ENCODE results near the gene PARL. TPM values are rescaled to one million over a fixed set of nuclear protein-coding genes. Genes with fewer than 3 reads are reported as not detected.

The PARL gene
- total and polyA plus RNA-seq, 10 of the 15 experiments (the other 5 are each of a cell fraction or from before 2014, with no cell fraction given): 49.7 to 113 (median 77.2) TPM

DNA sequence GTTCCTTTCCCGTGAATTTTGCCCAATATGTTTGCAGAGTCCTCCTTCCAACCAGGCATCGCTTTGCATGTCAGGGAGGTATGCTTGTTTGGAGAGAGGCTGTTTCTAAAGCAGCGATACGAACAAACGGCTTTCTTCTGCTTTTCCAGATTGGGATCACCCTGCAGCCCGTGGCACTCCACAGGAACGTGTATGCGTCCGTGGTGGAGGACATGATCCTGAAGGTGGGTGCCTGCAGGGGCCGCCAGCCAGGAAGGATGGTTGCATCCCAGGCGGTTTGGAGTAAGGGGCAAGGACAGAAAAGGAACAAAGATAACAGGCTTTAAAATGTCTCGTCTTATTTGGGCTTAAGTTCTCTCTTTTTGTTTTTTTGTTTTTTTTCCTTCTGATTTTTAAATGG is 76.8 kb downstream of the PARL start:
- DNase-seq (ENCODE audit: low read depth, low spot score) (no peak), FAIRE-seq (no peak), ATAC-seq (no peak)
- H2AFZ ChIP-seq (ENCODE audit: control insufficient read depth, low read depth, low read length): no peak overlapping the region
- no peaks in the 10 kb centered on the region for H3K9me3 ChIP-seq (replicated peaks; ENCODE audit: control insufficient read depth, insufficient read depth, low read length)
- TF ChIP-seq KLF5 (IDR thresholded peaks at IDR 0.05; ENCODE audit: partially characterized antibody): no peak
- TF ChIP-seq, protein P1, sequence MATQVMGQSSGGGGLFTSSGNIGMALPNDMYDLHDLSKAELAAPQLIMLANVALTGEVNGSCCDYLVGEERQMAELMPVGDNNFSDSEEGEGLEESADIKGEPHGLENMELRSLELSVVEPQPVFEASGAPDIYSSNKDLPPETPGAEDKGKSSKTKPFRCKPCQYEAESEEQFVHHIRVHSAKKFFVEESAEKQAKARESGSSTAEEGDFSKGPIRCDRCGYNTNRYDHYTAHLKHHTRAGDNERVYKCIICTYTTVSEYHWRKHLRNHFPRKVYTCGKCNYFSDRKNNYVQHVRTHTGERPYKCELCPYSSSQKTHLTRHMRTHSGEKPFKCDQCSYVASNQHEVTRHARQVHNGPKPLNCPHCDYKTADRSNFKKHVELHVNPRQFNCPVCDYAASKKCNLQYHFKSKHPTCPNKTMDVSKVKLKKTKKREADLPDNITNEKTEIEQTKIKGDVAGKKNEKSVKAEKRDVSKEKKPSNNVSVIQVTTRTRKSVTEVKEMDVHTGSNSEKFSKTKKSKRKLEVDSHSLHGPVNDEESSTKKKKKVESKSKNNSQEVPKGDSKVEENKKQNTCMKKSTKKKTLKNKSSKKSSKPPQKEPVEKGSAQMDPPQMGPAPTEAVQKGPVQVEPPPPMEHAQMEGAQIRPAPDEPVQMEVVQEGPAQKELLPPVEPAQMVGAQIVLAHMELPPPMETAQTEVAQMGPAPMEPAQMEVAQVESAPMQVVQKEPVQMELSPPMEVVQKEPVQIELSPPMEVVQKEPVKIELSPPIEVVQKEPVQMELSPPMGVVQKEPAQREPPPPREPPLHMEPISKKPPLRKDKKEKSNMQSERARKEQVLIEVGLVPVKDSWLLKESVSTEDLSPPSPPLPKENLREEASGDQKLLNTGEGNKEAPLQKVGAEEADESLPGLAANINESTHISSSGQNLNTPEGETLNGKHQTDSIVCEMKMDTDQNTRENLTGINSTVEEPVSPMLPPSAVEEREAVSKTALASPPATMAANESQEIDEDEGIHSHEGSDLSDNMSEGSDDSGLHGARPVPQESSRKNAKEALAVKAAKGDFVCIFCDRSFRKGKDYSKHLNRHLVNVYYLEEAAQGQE (IDR thresholded peaks at IDR 0.05; ENCODE audit: low read depth, low read length): no peak
- TF ChIP-seq, protein P2, sequence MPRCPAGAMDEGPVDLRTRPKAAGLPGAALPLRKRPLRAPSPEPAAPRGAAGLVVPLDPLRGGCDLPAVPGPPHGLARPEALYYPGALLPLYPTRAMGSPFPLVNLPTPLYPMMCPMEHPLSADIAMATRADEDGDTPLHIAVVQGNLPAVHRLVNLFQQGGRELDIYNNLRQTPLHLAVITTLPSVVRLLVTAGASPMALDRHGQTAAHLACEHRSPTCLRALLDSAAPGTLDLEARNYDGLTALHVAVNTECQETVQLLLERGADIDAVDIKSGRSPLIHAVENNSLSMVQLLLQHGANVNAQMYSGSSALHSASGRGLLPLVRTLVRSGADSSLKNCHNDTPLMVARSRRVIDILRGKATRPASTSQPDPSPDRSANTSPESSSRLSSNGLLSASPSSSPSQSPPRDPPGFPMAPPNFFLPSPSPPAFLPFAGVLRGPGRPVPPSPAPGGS (IDR thresholded peaks at IDR 0.05; ENCODE audit: borderline replicate concordance, insufficient read depth, low read depth, low read length, poor library complexity, severe bottlenecking): no peak
- H3K4me1 ChIP-seq (ENCODE audit: control insufficient read depth, insufficient read depth, low read length): no peaks in the 10 kb centered on the region
- no peak overlapping the region for H3K27ac ChIP-seq (ENCODE audit: control insufficient read depth, insufficient read depth)
- H3K36me3 ChIP-seq (ENCODE audit: control insufficient read depth in 2 of 2, insufficient read depth in 2 of 2, low read length in 1 of 2): peaks cover 29 to 31% of the 10 kb centered on the region in 2 experiments
- in situ Hi-C loops (cut with MboI) (no loop called here), intact Hi-C loops (cut with micrococcal nuclease; ENCODE audit: unreplicated experiment) (no loop called here)
- H3K4me3 ChIP-seq: no peak overlapping the region
- CTCF ChIA-PET: no interaction called here
- WGBS (ENCODE audit: insufficient coverage, insufficient replicate concordance, low lambda C conversion rate, missing lambda C conversion rate): 91% methylated on average over 12 of the region's 12 CpGs
- H3K4me2 ChIP-seq (ENCODE audit: control insufficient read depth, insufficient read depth): no peak overlapping the region
- H3K27me3 ChIP-seq (replicated peaks in 1 of 2; ENCODE audit: control insufficient read depth in 2 of 2, insufficient read depth in 2 of 2, low read length in 1 of 2): no peaks in the 10 kb centered on the region
- H3K79me2 ChIP-seq (ENCODE audit: control insufficient read depth, insufficient read depth, low read length): no peaks in the 10 kb centered on the region
- SMC1A ChIA-PET (ENCODE audit: uncharacterized antibody, unreplicated experiment): no interaction called here
- RAD21 ChIA-PET (ENCODE audit: unreplicated experiment): no interaction called here
- H3K9ac ChIP-seq (ENCODE audit: control insufficient read depth, insufficient read depth, low read length): no peak overlapping the region
- BruUV-seq (replicated peaks): no TSS peak
- no peaks in the 10 kb centered on the region for H4K20me1 ChIP-seq (ENCODE audit: control insufficient read depth, insufficient read depth)
- POLR2A ChIA-PET: no interaction called here
